PFSK-1 (cell line): ENCODE results near the gene RAPGEF3.

ENCODE experiments used
- FOXP2 ChIP-seq: optimal IDR thresholded peaks from 2 replicates; pipeline ENCODE3; 2011; ENCODE audit warnings: borderline replicate concordance, control low read depth, inconsistent platforms; ENCODE audit not compliant: insufficient read depth; ENCODE audit errors: extremely low read length, extremely low read depth
- POLR2AphosphoS5 ChIP-seq: IDR thresholded peaks from 2 replicates; pipeline ENCODE4 v1.6.1; 2012; ENCODE audit warnings: low read depth, mild to moderate bottlenecking, control low read depth, low read length, moderate library complexity
- REST ChIP-seq, 2 experiments: IDR thresholded peaks; 2 replicates each; pipeline versions ENCODE4 v1.6.1 to v1.8.0; 2011 to 2012; ENCODE audit warnings: low read depth in 2 of 2, low read length in 2 of 2, control low read depth in 1 of 2, inconsistent platforms in 1 of 2, mild to moderate bottlenecking in 1 of 2, moderate library complexity in 1 of 2; ENCODE audit not compliant: insufficient read depth in 1 of 2
- SIN3A ChIP-seq: IDR thresholded peaks from 2 replicates; pipeline ENCODE4 v1.6.1; 2012; ENCODE audit warnings: mild to moderate bottlenecking, low read length, moderate library complexity, borderline replicate concordance; ENCODE audit not compliant: insufficient read depth
- TAF1 ChIP-seq: IDR thresholded peaks from 2 replicates; pipeline ENCODE4 v1.6.1; 2012; ENCODE audit warnings: low read length, control low read depth, borderline replicate concordance; ENCODE audit not compliant: insufficient read depth

The RAPGEF3 gene

DNA sequence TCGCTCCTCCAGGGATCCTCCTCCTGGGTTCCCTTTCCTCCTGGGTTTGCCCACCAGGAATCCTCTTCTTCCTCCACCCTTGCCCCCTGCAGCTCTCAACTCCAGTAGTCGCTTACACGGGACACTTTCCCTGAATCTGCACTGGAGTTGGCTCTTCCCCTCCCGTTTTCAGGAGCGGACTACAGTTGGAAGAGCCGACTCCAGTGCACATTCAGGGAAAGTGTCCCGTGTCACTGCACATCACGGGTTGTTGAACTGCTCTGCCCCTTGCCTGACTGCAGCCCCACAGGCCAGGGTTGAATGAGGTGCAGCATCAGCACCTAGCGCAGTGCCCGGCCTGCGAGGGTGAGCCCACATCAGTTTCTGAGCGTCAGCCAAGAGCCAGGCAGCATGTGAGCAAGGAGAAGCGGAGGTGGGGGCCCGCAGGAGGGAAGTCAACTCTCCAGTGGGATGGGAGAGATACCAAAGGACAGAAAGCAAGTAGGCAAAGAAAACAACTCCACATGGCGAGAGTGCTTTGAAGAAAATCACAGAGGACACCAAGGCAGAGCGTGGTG, 13.1 kb downstream of the RAPGEF3 start:
- no peak for TF ChIP-seq FOXP2
- TF ChIP-seq POLR2AphosphoS5 = no peak
- TF ChIP-seq REST (IDR thresholded peaks at IDR 0.05; ENCODE audit: insufficient read depth in 1 of 2, low read depth in 2 of 2, low read length in 2 of 2) = no peak
- no peak for TF ChIP-seq TAF1
- no peak for TF ChIP-seq SIN3A

GRCh38 chr12:47744778-47745436, 13.8 kb downstream of the RAPGEF3 start:
- TF ChIP-seq TAF1 (no peak), REST (IDR thresholded peaks at IDR 0.05; ENCODE audit: insufficient read depth in 1 of 2, low read depth in 2 of 2, low read length in 2 of 2) (no peak), FOXP2 (no peak), SIN3A (no peak), POLR2AphosphoS5 (no peak)

DNA sequence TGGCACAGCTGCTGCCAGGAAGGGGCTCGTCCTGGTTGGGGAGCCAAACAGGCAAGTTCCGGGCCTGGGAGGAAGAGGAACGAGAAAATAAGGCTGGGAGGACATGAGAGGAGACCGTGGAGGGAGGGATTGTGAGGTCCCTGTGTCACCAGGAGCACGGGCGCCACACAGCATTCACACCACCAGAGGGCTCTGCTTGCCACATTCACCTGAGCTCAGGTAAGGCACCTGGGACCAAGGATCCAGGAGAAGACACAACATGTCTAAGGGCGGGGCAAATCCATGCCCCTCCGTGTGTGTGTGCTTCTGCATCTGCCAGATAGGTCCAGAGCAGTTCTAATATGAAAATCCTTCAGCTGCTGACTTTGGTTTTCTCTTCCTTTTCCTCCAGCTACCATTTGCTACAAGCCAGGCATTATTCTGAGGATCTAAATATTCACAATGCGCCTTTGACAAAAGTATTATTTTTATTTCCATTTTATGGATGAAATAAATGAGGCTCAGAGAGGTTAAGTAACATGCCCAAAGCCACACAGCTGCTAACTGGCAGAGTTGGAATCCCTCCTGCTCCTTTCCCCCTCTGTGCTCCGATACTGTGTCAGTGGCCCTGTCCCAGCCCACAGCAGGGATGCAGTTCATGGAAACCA, 14.6 kb downstream of the RAPGEF3 start:
- TF ChIP-seq SIN3A = no peak
- no peak for TF ChIP-seq FOXP2
- TF ChIP-seq TAF1 = no peak
- TF ChIP-seq POLR2AphosphoS5 = no peak
- no peak for TF ChIP-seq REST (IDR thresholded peaks at IDR 0.05; ENCODE audit: insufficient read depth in 1 of 2, low read depth in 2 of 2, low read length in 2 of 2)

DNA sequence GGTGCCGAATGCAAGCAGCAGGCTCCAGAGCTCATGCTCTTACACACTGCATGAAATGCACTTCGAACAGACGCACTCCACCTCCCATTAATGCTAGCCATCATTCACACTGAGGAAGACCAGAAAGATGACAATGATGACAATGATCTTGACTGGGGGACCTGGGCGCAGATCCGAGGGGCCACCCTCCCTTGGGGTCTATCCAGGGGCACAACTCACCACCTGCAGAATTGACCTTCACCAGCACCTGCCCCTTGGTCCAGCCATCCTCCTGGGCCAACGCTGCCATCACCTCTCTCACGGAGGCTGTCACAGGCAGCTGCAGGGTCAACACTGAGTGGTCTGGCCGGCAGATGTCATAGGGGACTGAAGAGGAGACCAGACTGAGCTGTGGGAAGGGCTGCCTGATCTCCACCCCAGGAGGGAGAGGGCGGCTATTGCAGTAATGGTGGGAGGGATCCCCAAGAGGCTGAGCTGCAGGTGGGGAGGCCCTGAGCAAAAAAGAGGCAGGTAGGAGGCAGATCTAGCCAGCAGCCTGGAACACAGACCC, 15.3 kb downstream of the RAPGEF3 start:
- no peak for TF ChIP-seq SIN3A
- no peak for TF ChIP-seq TAF1
- no peak for TF ChIP-seq POLR2AphosphoS5
- TF ChIP-seq FOXP2 = no peak
- TF ChIP-seq REST (IDR thresholded peaks at IDR 0.05; ENCODE audit: insufficient read depth in 1 of 2, low read depth in 2 of 2, low read length in 2 of 2) = no peak
